Measurements from ENCODE around the gene UBR1. TPM values are rescaled to one million over a fixed set of nuclear protein-coding genes. Genes with fewer than 3 reads are reported as not detected.

Gene UBR1
- total RNA-seq, 1 donor from 2014 or later: 39.1 TPM

DNA sequence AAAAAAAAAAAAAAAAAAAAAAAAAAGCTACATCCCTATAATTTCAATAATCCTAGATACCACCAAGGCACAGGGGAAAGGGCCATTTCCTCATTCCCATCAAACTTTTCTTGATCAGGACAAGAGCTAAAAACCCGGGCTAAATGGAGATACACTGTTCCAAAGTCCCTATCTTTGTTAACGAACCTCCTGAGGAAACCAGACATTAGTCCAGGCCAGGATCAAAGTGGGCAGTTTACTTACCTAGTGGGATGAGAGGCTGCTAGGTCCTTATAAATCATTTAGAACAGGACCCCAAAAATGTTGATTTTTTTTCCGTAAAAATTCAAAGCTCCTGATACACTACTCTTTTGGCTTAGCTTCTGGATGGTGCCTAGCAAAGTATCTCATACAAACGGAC, 35.6 kb downstream of the UBR1 start:
- no peak overlapping the region for H3K27ac Mint-ChIP-seq
- H3K4me3 Mint-ChIP-seq (ENCODE audit: low read depth): no peak overlapping the region
- no peak for DNase-seq (ENCODE audit: low spot score, unreplicated experiment)
- no peaks in the 10 kb centered on the region for H3K4me1 Mint-ChIP-seq (ENCODE audit: low read depth)
- H3K9me3 Mint-ChIP-seq (ENCODE audit: low read depth): no peaks in the 10 kb centered on the region
- TF ChIP-seq, protein P1, sequence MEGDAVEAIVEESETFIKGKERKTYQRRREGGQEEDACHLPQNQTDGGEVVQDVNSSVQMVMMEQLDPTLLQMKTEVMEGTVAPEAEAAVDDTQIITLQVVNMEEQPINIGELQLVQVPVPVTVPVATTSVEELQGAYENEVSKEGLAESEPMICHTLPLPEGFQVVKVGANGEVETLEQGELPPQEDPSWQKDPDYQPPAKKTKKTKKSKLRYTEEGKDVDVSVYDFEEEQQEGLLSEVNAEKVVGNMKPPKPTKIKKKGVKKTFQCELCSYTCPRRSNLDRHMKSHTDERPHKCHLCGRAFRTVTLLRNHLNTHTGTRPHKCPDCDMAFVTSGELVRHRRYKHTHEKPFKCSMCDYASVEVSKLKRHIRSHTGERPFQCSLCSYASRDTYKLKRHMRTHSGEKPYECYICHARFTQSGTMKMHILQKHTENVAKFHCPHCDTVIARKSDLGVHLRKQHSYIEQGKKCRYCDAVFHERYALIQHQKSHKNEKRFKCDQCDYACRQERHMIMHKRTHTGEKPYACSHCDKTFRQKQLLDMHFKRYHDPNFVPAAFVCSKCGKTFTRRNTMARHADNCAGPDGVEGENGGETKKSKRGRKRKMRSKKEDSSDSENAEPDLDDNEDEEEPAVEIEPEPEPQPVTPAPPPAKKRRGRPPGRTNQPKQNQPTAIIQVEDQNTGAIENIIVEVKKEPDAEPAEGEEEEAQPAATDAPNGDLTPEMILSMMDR (IDR thresholded peaks at IDR 0.05; ENCODE audit: unreplicated experiment): no peak
- H3K36me3 Mint-ChIP-seq (ENCODE audit: insufficient read depth): peaks cover 38% of the 10 kb centered on the region
- H3K27me3 Mint-ChIP-seq: no peaks in the 10 kb centered on the region

DNA sequence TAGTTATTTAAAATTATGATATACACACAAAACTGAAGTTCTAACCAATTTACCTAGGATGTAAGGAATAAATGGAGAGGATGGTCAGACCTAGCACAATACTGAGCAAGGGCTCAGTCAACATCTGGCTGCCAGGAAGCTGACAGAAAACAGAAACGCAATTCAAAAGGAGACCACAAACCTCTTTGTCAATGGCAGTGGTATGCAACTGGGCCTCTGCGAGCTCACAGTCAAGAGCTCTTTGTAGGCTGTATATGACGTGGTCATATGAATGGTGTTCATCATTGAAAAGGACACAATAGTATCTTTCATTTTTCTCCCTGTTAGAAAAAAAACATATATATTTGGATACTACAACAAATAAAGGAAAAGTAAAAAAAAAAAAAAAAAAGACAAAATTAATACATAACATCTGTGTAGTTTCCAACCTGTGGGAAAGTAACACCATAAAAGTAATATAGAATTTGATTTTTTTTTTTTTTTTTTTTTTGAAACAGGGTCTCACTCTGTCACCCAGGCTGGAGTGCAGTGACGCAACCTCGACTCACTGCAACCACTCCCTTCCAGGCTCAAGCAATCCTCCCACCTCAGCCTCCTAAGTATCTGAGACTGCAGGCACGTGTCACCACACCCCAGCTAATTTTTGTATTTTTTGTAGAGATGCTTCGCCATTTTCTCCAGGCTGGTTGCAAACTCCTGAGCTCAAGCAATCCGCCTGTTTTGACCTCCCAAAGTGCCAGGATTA, 37.9 kb downstream of the UBR1 start:
- DNase-seq (ENCODE audit: low spot score, unreplicated experiment): no peak
- Mint-ChIP-seq H3K9me3 (ENCODE audit: low read depth) (no peaks in the 10 kb centered on the region), H3K4me3 (ENCODE audit: low read depth) (no peak overlapping the region), H3K27me3 (no peaks in the 10 kb centered on the region), H3K4me1 (ENCODE audit: low read depth) (no peaks in the 10 kb centered on the region), H3K36me3 (ENCODE audit: insufficient read depth) (peaks cover 29% of the 10 kb centered on the region), H3K27ac (no peak overlapping the region)
- TF ChIP-seq, protein P1 (IDR thresholded peaks at IDR 0.05; ENCODE audit: unreplicated experiment): no peak

DNA sequence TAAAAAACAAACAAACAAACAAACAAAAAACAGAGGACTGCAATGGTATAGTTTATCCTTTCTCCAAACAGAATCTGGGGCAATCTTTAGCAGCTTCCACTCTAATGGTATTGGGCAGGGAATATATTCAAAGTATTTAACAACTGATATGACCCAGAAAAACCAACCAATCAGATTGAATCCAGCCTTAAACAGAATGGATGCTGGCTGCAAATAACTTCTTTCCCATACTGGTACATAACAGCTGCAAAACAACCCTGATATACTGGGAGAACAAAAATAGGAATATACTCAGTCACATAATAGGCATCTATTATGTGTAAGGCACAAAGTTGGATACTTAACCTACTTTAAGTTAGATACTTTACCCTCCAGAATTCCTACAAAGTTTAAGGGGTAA, 49.1 kb downstream of the UBR1 start:
- no peaks in the 10 kb centered on the region for H3K9me3 Mint-ChIP-seq (ENCODE audit: low read depth)
- TF ChIP-seq, protein P1 (IDR thresholded peaks at IDR 0.05; ENCODE audit: unreplicated experiment): no peak
- H3K4me1 Mint-ChIP-seq (ENCODE audit: low read depth): no peaks in the 10 kb centered on the region
- no peaks in the 10 kb centered on the region for H3K27me3 Mint-ChIP-seq
- no peak overlapping the region for H3K4me3 Mint-ChIP-seq (ENCODE audit: low read depth)
- DNase-seq (ENCODE audit: low spot score, unreplicated experiment): no peak
- peaks cover 21% of the 10 kb centered on the region for H3K36me3 Mint-ChIP-seq (ENCODE audit: insufficient read depth)
- H3K27ac Mint-ChIP-seq: no peak overlapping the region

DNA sequence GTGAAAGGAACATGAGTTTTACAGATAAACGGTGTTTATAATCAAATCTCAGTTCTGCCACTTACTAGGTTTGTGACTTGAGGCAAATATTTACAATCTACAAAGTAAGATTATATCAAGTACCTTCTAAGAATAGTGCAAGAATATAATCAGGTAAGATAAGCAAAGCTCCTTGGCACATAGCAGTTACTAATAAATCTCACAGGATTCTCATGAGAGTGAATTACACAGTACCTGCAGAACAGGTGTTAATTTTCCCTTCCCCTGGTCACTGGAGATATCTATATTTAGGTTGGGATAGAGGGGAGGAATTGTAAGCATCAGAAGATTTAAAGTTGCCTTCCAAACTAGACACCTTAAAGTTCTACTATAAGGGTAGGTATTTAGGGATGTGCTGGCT, 53.0 kb downstream of the UBR1 start:
- TF ChIP-seq, protein P1 (IDR thresholded peaks at IDR 0.05; ENCODE audit: unreplicated experiment): no peak
- no peak overlapping the region for H3K4me3 Mint-ChIP-seq (ENCODE audit: low read depth)
- H3K36me3 Mint-ChIP-seq (ENCODE audit: insufficient read depth): peaks cover 26% of the 10 kb centered on the region
- H3K27ac Mint-ChIP-seq: peak overlapping the region; percentile 38
- H3K4me1 Mint-ChIP-seq (ENCODE audit: low read depth): no peaks in the 10 kb centered on the region
- no peaks in the 10 kb centered on the region for H3K27me3 Mint-ChIP-seq
- no peak for DNase-seq (ENCODE audit: low spot score, unreplicated experiment)
- H3K9me3 Mint-ChIP-seq (ENCODE audit: low read depth): no peaks in the 10 kb centered on the region

DNA sequence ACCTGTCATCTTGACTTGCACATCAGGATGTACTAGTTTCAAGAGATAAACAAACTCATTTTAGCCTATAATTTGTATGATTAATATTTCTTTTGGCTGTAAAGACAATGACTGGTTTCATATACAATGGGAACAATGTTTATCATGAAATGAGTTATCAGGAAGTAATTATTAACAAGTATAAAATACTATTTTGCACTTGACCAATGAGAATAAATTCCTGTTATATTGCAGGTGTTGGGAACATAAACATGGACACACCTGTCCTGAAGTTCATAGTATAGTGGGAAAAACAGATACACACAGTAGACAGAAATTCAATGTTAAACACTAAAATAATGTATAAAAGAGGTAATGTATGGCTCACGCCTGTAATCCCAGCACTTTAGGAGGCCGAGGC, 56.9 kb downstream of the UBR1 start:
- no peak overlapping the region for H3K27ac Mint-ChIP-seq
- H3K4me1 Mint-ChIP-seq (ENCODE audit: low read depth): no peaks in the 10 kb centered on the region
- no peaks in the 10 kb centered on the region for H3K27me3 Mint-ChIP-seq
- TF ChIP-seq, protein P1 (IDR thresholded peaks at IDR 0.05; ENCODE audit: unreplicated experiment): no peak
- no peak for DNase-seq (ENCODE audit: low spot score, unreplicated experiment)
- H3K4me3 Mint-ChIP-seq (ENCODE audit: low read depth): no peak overlapping the region
- H3K36me3 Mint-ChIP-seq (ENCODE audit: insufficient read depth): peaks cover 21% of the 10 kb centered on the region
- no peaks in the 10 kb centered on the region for H3K9me3 Mint-ChIP-seq (ENCODE audit: low read depth)
